Ovary (tissue), 9 donors: ENCODE data around the gene TMEM80. TPM values are rescaled to one million over a fixed set of nuclear protein-coding genes. Genes with fewer than 3 reads are reported as not detected.

Experiments used
- DNase-seq, 5 donors: peaks; one replicate each; pipeline ENCODE4 v3.0.0-alpha.2; 2019 to 2020
- H3K27ac ChIP-seq, 2 donors: fragments of 200-600 bp; one replicate each; pipeline versions ENCODE4 v1.5.1 to v1.8.0; 2019 to 2022
- H3K27me3 ChIP-seq: fragments of 200-600 bp; one replicate; pipeline ENCODE4 v1.8.0; 2022
- H3K36me3 ChIP-seq: fragments of 200-600 bp; sonication (generic); one replicate; pipeline ENCODE4 v1.5.1; 2019
- H3K4me1 ChIP-seq: one replicate; pipeline ENCODE4 v1.8.1; 2013; ENCODE audit warnings: mild to moderate bottlenecking, moderate library complexity; ENCODE audit not compliant: insufficient read depth
- H3K4me3 ChIP-seq: fragments of 200-600 bp; sonication (generic); one replicate; pipeline ENCODE4 v1.5.1; 2017
- H3K9me3 ChIP-seq, 2 donors: fragments of 200-600 bp in 1 of 2; sonication (generic) in 1 of 2; one replicate each; pipeline versions ENCODE4 v1.5.1 to v1.8.1; 2013 to 2019; ENCODE audit warnings: mild to moderate bottlenecking in 1 of 2, moderate library complexity in 1 of 2
- CTCF ChIP-seq, 3 donors: fragments of 450-650 bp in 2 of 3; fragments of 200-600 bp in 1 of 3; IDR thresholded peaks; one replicate each; pipeline versions ENCODE4 v1.5.1 to v1.8.0; 2016 to 2022; ENCODE audit warnings: antibody characterized with exemption in 3 of 3, mild to moderate bottlenecking in 1 of 3
- EP300 ChIP-seq: sonication (generic); formaldehyde crosslinking; IDR thresholded peaks from one replicate; pipeline ENCODE4 v1.6.1; 2017; ENCODE audit warnings: antibody characterized with exemption
- POLR2A ChIP-seq: fragments of 450-650 bp; IDR thresholded peaks from one replicate; pipeline ENCODE4 v1.6.1; 2017; ENCODE audit warnings: antibody characterized with exemption, mild to moderate bottlenecking, moderate library complexity
- WGBS, 3 donors: extraction: QIAGEN DNeasy Blood & Tissue Kit in 1 of 3; methylation state at CpG; one replicate each; pipeline versions ENCODE4 v1.1.5 to v1.1.7; 2013 to 2017; 5-methylcytosine and 5-hydroxymethylcytosine counted together
- intact Hi-C, 4 donors: fragments of 100-400 bp; cut with DNase I; formaldehyde crosslinking; loops; one replicate each; pipeline versions ENCODE4 v1.11.0 to v1.15.1; 2022 to 2023
- polyA plus RNA-seq, 2 donors: library from polyadenylated mRNA; stranded (reverse); fragments of 200-250 nt in 1 of 2; fragments of 350-450 nt in 1 of 2; fragmentation: Illumina TruSeq in 1 of 2; extraction: RNeasy Lipid Tissue Mini Kit (QIAGEN cat#74804) in 1 of 2; gene quantifications; one replicate each; pipeline ENCODE4 v1.2.3, GENCODE V29; 2013 to 2014
- total RNA-seq, 7 donors: library from RNA; depleted of rRNA in 2 of 7; stranded (reverse); fragments of >200 nt in 2 of 7; fragmentation: NEBNext Ultra II Directional in 3 of 7; extraction: Animal tissue kit (Norgen Biotek cat#: 25700) in 3 of 7; gene quantifications; one replicate each; pipeline versions ENCODE4 v1.1.0 to v1.2.4, GENCODE V29; 2016 to 2023
- donor health status: DM: no; HTN: no; CAD: no; lungs with moderate emphysema.
- donor health status: DM: no; HTN: no; CAD: no.
- donor health status: Bipolar disorder and iron deficiency.
- donor health status: DM: yes; HTN: yes; CAD: no.
- donor health status: DM: no; HTN: no; CAD: no.
- donor health status: DM: yes; HTN: yes; CAD: no.

The TMEM80 gene
- total and polyA plus RNA-seq, 9 donors, result 15.4 to 38.0 (median 30.5) TPM

- 37 to 50% (median 40%) methylated on average over 15 of the region's 15 CpGs for WGBS, 3 donors
- Histone ChIP-seq H3K27ac (no peak overlapping the region), H3K4me1 (peaks cover 6% of the 10 kb centered on the region), H3K9me3 (no peaks in the 10 kb centered on the region), H3K36me3 (no peaks in the 10 kb centered on the region), H3K4me3 (no peak overlapping the region), H3K27me3 (no peaks in the 10 kb centered on the region)
- TF ChIP-seq CTCF (IDR thresholded peaks at IDR 0.05), result peak; percentile 55 to 67 (median 67)
- peak; percentile 12 for TF ChIP-seq POLR2A
- TF ChIP-seq EP300, result no peak
- peak; percentile 68 to 87 (median 81) for DNase-seq
- intact Hi-C loops, result loop anchor here in 2 of 4 donors (5.0 kb wide), 1 partner anchor 65 kb away; no protein-coding TSS in a partner anchor
Measured at GRCh38 chr11:662689-663274, 32.8 kb upstream of the TMEM80 start.

GRCh38 chr11:665062-665703 lies 30.4 kb upstream of the TMEM80 start:
- H3K4me1 ChIP-seq, result peaks cover 6% of the 10 kb centered on the region
- peak in 1 of 5 donors; percentile 25 for DNase-seq
- H3K27me3 ChIP-seq, result no peaks in the 10 kb centered on the region
- WGBS, 3 donors, result 18 to 32% (median 31%) methylated on average over 11 to 15 of the region's 15 CpGs
- H3K4me3 ChIP-seq, result no peak overlapping the region
- no peak overlapping the region for H3K27ac ChIP-seq
- no peaks in the 10 kb centered on the region for H3K36me3 ChIP-seq
- intact Hi-C loops, result no loop called here
- H3K9me3 ChIP-seq, result no peaks in the 10 kb centered on the region
- TF ChIP-seq CTCF (IDR thresholded peaks at IDR 0.05) (no peak), POLR2A (no peak), EP300 (no peak)

GRCh38 chr11:665704-666281 lies 29.8 kb upstream of the TMEM80 start:
- Histone ChIP-seq H3K36me3 (no peaks in the 10 kb centered on the region), H3K4me1 (peaks cover 6% of the 10 kb centered on the region), H3K9me3 (no peaks in the 10 kb centered on the region), H3K4me3 (no peak overlapping the region), H3K27me3 (no peaks in the 10 kb centered on the region), H3K27ac (no peak overlapping the region)
- TF ChIP-seq EP300 (no peak), CTCF (IDR thresholded peaks at IDR 0.05) (no peak), POLR2A (no peak)
- peak in 3 of 5 donors; percentile 29 to 53 (median 48) for DNase-seq
- WGBS, 3 donors, result 25 to 36% (median 26%) methylated on average over 11 of the region's 11 CpGs
- intact Hi-C loops, result no loop called here

GRCh38 chr11:673866-674265 lies 21.8 kb upstream of the TMEM80 start:
- intact Hi-C loops, result loop anchor here in 1 of 4 donors (10.0 kb wide), 1 partner anchor 59 kb away; the partner anchor contains the start of gene IRF7
- DNase-seq, result no peak
- no peaks in the 10 kb centered on the region for H3K9me3 ChIP-seq
- H3K27me3 ChIP-seq, result no peaks in the 10 kb centered on the region
- no peak overlapping the region for H3K27ac ChIP-seq
- 87 to 93% (median 93%) methylated on average over 8 of the region's 8 CpGs for WGBS, 3 donors
- no peaks in the 10 kb centered on the region for H3K36me3 ChIP-seq
- H3K4me1 ChIP-seq, result no peaks in the 10 kb centered on the region
- no peak for TF ChIP-seq EP300
- TF ChIP-seq CTCF (IDR thresholded peaks at IDR 0.05), result no peak
- TF ChIP-seq POLR2A, result no peak
- no peak overlapping the region for H3K4me3 ChIP-seq
